ENCODE measurements around the gene METRN.

METRN gene

GRCh38 chr16:768428-768827 lies 53.5 kb downstream of the METRN start:
- no peak for TF ChIP-seq CTCF (IDR thresholded peaks at IDR 0.05; ENCODE audit: extremely low read depth, missing control alignments)
- no peak for DNase-seq (ENCODE audit: low spot score)
